PC-9 (cell line): ENCODE measurements around the gene SLC49A4. TPM values are rescaled to one million over a fixed set of nuclear protein-coding genes. Genes with fewer than 3 reads are reported as not detected.

Experiments used
- BruUV-seq: library from RNA; stranded (reverse); fragments of 400-500 nt; replicated peaks from 2 replicates; lab custom pipeline; 2021; lab: Mats Ljungman, UMichigan
- CTCF ChIA-PET: fragments of 300-600 bp; sonication (Branson Sonifier 250); formaldehyde crosslinking; loops from one replicate; lab custom pipeline; 2022; ENCODE audit warnings: antibody characterized with exemption; lab: Charles Lee
- POLR2A ChIA-PET: fragments of 300-600 bp; sonication (Branson Sonifier 250); formaldehyde crosslinking; loops from one replicate; lab custom pipeline; 2022; ENCODE audit warnings: antibody characterized with exemption; ENCODE audit not compliant: unreplicated experiment; lab: Charles Lee
- DNase-seq, 2 experiments: peaks; one replicate each; pipeline versions ENCODE4 v3.0.0 to v3.0.0-alpha.2; 2015 to 2022; ENCODE audit warnings: mixed read lengths in 1 of 2
- H2AFZ ChIP-seq: fragments of 200-600 bp; sonication (generic); 2 replicates; pipeline ENCODE4 v1.8.1; 2017; ENCODE audit warnings: antibody characterized with exemption
- H3F3A ChIP-seq: fragments of 200-600 bp; sonication (generic); 2 replicates; pipeline ENCODE4 v1.8.1; 2017; ENCODE audit warnings: antibody characterized with exemption, mild to moderate bottlenecking, low read depth; ENCODE audit not compliant: insufficient read depth
- H3K27ac ChIP-seq: fragments of 200-600 bp; sonication (generic); 2 replicates; pipeline ENCODE4 v1.6.1; 2016; ENCODE audit warnings: mixed run types
- H3K27me3 ChIP-seq: fragments of 200-600 bp; sonication (generic); 2 replicates; pipeline ENCODE4 v1.6.1; 2016; ENCODE audit warnings: low read depth, mixed run types; ENCODE audit not compliant: insufficient read depth
- H3K36me3 ChIP-seq: fragments of 200-600 bp; sonication (generic); 2 replicates; pipeline ENCODE4 v1.6.1; 2016; ENCODE audit warnings: low read depth, mixed run types
- H3K4me1 ChIP-seq: fragments of 200-600 bp; sonication (generic); replicated peaks from 2 replicates; pipeline ENCODE4 v1.6.1; 2016; ENCODE audit warnings: mixed run types; ENCODE audit not compliant: insufficient read depth
- H3K4me2 ChIP-seq: fragments of 200-600 bp; sonication (generic); 2 replicates; pipeline ENCODE4 v1.6.1; 2017; ENCODE audit warnings: mixed run types
- H3K4me3 ChIP-seq: fragments of 200-600 bp; sonication (generic); 2 replicates; pipeline ENCODE4 v1.6.1; 2016; ENCODE audit warnings: mixed run types
- H3K79me2 ChIP-seq: fragments of 200-600 bp; sonication (generic); 2 replicates; pipeline ENCODE4 v1.6.1; 2017; ENCODE audit warnings: low read depth, mixed run types
- H3K9me2 ChIP-seq: fragments of 200-600 bp; sonication (generic); 2 replicates; pipeline ENCODE4 v1.8.1; 2017; ENCODE audit warnings: mild to moderate bottlenecking; ENCODE audit not compliant: insufficient read depth
- H3K9me3 ChIP-seq: fragments of 200-600 bp; sonication (generic); 2 replicates; pipeline ENCODE4 v1.8.1; 2016; ENCODE audit warnings: low read depth; ENCODE audit not compliant: insufficient read depth
- H4K20me1 ChIP-seq: fragments of 200-600 bp; sonication (generic); 2 replicates; pipeline ENCODE4 v1.8.1; 2017; ENCODE audit not compliant: insufficient read depth
- CTCF ChIP-seq: fragments of 200-600 bp; sonication (generic); conservative IDR thresholded peaks from 2 replicates; pipeline ENCODE4 v1.6.1; 2017; ENCODE audit warnings: mixed run types, antibody characterized with exemption, mild to moderate bottlenecking, moderate library complexity
- EZH2 ChIP-seq: fragments of 200-600 bp; sonication (generic); IDR thresholded peaks from 2 replicates; pipeline ENCODE4 v1.8.0; 2017; ENCODE audit warnings: antibody characterized with exemption, low read depth
- intact Hi-C: fragments of 100-400 bp; cut with micrococcal nuclease; formaldehyde crosslinking; loops from one replicate; pipeline ENCODE4 v1.10.0; 2022; ENCODE audit not compliant: unreplicated experiment
- total RNA-seq: library from RNA; stranded (reverse); gene quantifications from 2 replicates; pipeline ENCODE4 v1.2.3, GENCODE V29; 2021

The SLC49A4 gene
- total RNA-seq, 1 experiment from 2014 or later, result 24.0 TPM

- no peaks in the 10 kb centered on the region for H3K9me3 ChIP-seq
- no peak overlapping the region for H2AFZ ChIP-seq
- intact Hi-C loops, result loop anchor here (2.0 to 5.0 kb wide), 3 partner anchors 84 to 398 kb away; no protein-coding TSS in a partner anchor
- H3K9me2 ChIP-seq, result no peaks in the 10 kb centered on the region
- no peak overlapping the region for H3K4me3 ChIP-seq
- no peak for DNase-seq
- no TSS peak for BruUV-seq
- H3F3A ChIP-seq, result peaks cover 4% of the 10 kb centered on the region; the same call in 1 of the 2 replicates
- no peaks in the 10 kb centered on the region for H3K36me3 ChIP-seq
- peaks cover 19% of the 10 kb centered on the region for H3K4me1 ChIP-seq
- CTCF ChIA-PET, result no interaction called here
- H3K27me3 ChIP-seq, result no peaks in the 10 kb centered on the region
- POLR2A ChIA-PET, result no interaction called here
- TF ChIP-seq EZH2 (no peak), CTCF (no peak)
- H3K79me2 ChIP-seq, result no peaks in the 10 kb centered on the region
- H3K4me2 ChIP-seq, result no peak overlapping the region
- no peaks in the 10 kb centered on the region for H4K20me1 ChIP-seq
- H3K27ac ChIP-seq, result no peak overlapping the region
These were observed 64.3 kb downstream of the SLC49A4 start for GRCh38 chr3:122859021-122859805.

- no peaks in the 10 kb centered on the region for H3K9me3 ChIP-seq
- H3K79me2 ChIP-seq, result no peaks in the 10 kb centered on the region
- no TSS peak for BruUV-seq
- H3K4me3 ChIP-seq, result no peak overlapping the region
- intact Hi-C loops, result no loop called here
- H3K4me2 ChIP-seq, result no peak overlapping the region
- no peaks in the 10 kb centered on the region for H3K36me3 ChIP-seq
- no peaks in the 10 kb centered on the region for H3K9me2 ChIP-seq
- TF ChIP-seq EZH2, result no peak
- TF ChIP-seq CTCF, result no peak
- H2AFZ ChIP-seq, result no peak overlapping the region
- no peak overlapping the region for H3K27ac ChIP-seq
- no peak for DNase-seq
- POLR2A ChIA-PET, result no interaction called here
- no peaks in the 10 kb centered on the region for H3F3A ChIP-seq
- H4K20me1 ChIP-seq, result no peaks in the 10 kb centered on the region
- H3K27me3 ChIP-seq, result no peaks in the 10 kb centered on the region
- CTCF ChIA-PET, result no interaction called here
- H3K4me1 ChIP-seq, result peaks cover 10% of the 10 kb centered on the region
These were observed 67.5 kb downstream of the SLC49A4 start for GRCh38 chr3:122862381-122862780.

- no peaks in the 10 kb centered on the region for H3F3A ChIP-seq
- no peak for DNase-seq
- intact Hi-C loops, result no loop called here
- H3K9me2 ChIP-seq, result no peaks in the 10 kb centered on the region; the same call in 1 of the 2 replicates
- H3K4me3 ChIP-seq, result no peak overlapping the region
- no peaks in the 10 kb centered on the region for H4K20me1 ChIP-seq
- no TSS peak for BruUV-seq
- H3K4me2 ChIP-seq, result no peak overlapping the region
- TF ChIP-seq CTCF, result no peak
- no peak for TF ChIP-seq EZH2
- ChIA-PET CTCF (no interaction called here), POLR2A (no interaction called here)
- no peaks in the 10 kb centered on the region for H3K36me3 ChIP-seq
- H3K27me3 ChIP-seq, result no peaks in the 10 kb centered on the region
- H3K4me1 ChIP-seq, result no peaks in the 10 kb centered on the region
- no peak overlapping the region for H3K27ac ChIP-seq
- H3K79me2 ChIP-seq, result no peaks in the 10 kb centered on the region
- H2AFZ ChIP-seq, result no peak overlapping the region
- no peaks in the 10 kb centered on the region for H3K9me3 ChIP-seq
These were observed 69.6 kb downstream of the SLC49A4 start for GRCh38 chr3:122864498-122864897.
